ENCODE results near the gene CDH2. TPM values are rescaled to one million over a fixed set of nuclear protein-coding genes. Genes with fewer than 3 reads are reported as not detected.

Gene CDH2
- total and polyA plus RNA-seq, 7 donors, result 0.04 to 4.8 (median 0.52) TPM

DNA sequence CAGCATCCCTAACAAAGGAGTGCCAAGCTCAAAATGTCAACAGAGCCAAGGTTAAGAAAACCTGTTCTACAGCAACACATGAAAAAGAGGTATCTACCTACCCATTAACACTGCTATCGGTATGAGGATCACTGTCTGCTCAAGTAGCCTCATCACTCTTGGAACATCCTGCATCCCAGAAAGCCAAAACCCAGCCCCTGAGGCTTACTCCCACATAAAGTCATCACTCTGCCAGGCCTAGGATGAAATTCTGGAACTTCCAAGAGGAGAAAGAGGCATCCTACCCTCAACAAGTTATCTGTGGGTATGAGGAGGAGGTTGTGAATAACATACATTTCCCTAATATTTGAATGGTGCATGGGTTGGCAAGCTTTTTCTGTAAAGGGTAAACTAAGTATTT, 25.5 kb downstream of the CDH2 start:
- 83 to 94% (median 85%) methylated on average over 1 of the region's 1 CpG for WGBS, 3 donors
- no peak for DNase-seq
- H3K27me3 ChIP-seq (ENCODE audit: insufficient read depth in 3 of 3, low read length in 2 of 3), result peaks cover 0 to 3% (median 3%) of the 10 kb centered on the region in 3 donors
- H3K4me1 ChIP-seq, result no peaks in the 10 kb centered on the region
- no peak overlapping the region for H3K27ac ChIP-seq
- no peak for ATAC-seq
- H3K36me3 ChIP-seq (ENCODE audit: insufficient read depth in 1 of 2, low read depth in 1 of 2), result no peaks in the 10 kb centered on the region
- TF ChIP-seq, protein P1, sequence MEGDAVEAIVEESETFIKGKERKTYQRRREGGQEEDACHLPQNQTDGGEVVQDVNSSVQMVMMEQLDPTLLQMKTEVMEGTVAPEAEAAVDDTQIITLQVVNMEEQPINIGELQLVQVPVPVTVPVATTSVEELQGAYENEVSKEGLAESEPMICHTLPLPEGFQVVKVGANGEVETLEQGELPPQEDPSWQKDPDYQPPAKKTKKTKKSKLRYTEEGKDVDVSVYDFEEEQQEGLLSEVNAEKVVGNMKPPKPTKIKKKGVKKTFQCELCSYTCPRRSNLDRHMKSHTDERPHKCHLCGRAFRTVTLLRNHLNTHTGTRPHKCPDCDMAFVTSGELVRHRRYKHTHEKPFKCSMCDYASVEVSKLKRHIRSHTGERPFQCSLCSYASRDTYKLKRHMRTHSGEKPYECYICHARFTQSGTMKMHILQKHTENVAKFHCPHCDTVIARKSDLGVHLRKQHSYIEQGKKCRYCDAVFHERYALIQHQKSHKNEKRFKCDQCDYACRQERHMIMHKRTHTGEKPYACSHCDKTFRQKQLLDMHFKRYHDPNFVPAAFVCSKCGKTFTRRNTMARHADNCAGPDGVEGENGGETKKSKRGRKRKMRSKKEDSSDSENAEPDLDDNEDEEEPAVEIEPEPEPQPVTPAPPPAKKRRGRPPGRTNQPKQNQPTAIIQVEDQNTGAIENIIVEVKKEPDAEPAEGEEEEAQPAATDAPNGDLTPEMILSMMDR (IDR thresholded peaks at IDR 0.05), result no peak
- intact Hi-C loops (cut with DNase I), result no loop called here
- H3K4me3 ChIP-seq, result no peak overlapping the region
- no peaks in the 10 kb centered on the region for H3K9me3 ChIP-seq

DNA sequence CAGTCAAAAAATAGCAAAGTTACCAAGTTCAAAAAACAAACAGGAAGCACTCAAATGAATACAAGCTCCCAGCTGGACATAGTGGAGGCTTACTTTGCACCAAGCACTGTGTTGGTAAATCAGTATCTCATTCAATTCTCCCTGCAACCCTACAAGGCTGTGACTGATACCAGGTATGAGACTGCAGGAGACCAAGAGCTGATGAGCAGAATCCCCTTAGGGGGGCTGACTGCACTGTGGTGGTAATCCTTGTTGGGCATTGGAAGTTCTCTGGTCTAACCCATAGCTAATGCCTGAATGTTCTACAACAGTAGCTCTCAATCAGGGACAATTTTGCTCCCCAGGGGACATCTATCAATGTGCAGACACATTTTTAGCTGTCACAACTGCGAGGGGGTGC, 26.0 kb downstream of the CDH2 start:
- Histone ChIP-seq H3K27me3 (ENCODE audit: insufficient read depth in 3 of 3, low read length in 2 of 3) (peaks cover 0 to 3% (median 3%) of the 10 kb centered on the region in 3 donors), H3K4me1 (no peaks in the 10 kb centered on the region), H3K4me3 (no peak overlapping the region), H3K27ac (no peak overlapping the region), H3K9me3 (no peaks in the 10 kb centered on the region), H3K36me3 (ENCODE audit: insufficient read depth in 1 of 2, low read depth in 1 of 2) (no peaks in the 10 kb centered on the region)
- intact Hi-C loops (cut with DNase I), result no loop called here
- DNase-seq, result no peak
- ATAC-seq, result no peak
- TF ChIP-seq, protein P1 (IDR thresholded peaks at IDR 0.05), result no peak
- 56 to 67% (median 67%) methylated on average over 1 of the region's 1 CpG for WGBS, 3 donors

DNA sequence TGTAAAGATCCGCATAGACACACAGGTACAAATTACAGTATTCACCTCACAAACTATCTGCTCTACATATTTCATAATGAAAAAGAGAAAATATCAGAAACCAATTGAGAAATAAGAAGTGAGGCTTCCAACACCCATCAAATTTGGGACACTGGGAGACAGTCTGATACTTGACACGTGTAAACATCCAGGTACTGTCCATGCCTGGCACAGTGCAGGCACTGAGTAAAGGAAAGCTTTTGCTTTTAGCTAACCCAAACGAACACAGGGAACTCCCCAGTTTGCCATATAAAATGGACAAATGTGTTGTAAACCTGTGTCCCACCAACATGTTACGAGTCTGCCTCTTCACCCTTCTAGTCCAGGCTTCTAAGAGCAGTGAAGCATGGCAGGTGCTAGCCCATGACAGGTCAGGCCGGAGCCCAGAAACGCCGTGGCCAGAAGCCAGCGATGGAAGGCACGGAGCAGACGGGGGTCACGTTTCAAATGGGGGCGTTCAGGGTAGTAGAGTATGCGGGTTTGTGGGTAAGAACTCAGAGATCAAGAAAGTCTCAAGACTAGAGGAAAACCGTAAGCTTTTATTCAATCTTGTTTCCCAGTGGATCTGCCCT, 27.0 kb downstream of the CDH2 start:
- Histone ChIP-seq H3K27me3 (ENCODE audit: insufficient read depth in 3 of 3, low read length in 2 of 3) (peaks cover 0 to 3% (median 3%) of the 10 kb centered on the region in 3 donors), H3K27ac (no peak overlapping the region), H3K9me3 (no peaks in the 10 kb centered on the region), H3K4me3 (no peak overlapping the region), H3K36me3 (ENCODE audit: insufficient read depth in 1 of 2, low read depth in 1 of 2) (no peaks in the 10 kb centered on the region), H3K4me1 (no peaks in the 10 kb centered on the region)
- 44 to 55% (median 54%) methylated on average over 14 of the region's 14 CpGs for WGBS, 3 donors
- TF ChIP-seq, protein P1 (IDR thresholded peaks at IDR 0.05), result no peak
- no peak for DNase-seq
- ATAC-seq, result no peak
- intact Hi-C loops (cut with DNase I), result no loop called here

DNA sequence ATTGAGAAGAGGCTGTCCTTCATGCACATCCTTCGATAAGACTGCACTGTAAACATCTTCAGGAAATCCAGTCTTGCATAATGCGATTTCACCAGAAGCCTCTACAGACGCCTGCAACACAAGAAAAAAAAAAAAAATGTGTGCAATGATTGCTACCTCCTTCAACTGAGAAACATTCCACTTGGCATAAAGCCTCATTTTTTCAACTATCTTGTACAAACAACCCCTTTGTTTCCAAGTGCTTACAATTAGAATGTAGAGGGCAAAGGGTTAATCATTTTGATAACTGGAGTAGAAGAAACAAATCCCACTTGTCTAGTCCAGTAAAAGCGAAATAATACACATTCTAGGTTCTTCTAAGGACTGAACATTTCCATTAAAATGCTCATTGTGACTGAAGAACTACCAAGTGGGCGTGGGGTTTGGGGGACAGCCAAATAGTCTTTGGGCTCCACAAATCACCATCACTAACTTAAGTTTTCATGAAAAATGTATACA, 29.2 kb downstream of the CDH2 start:
- peaks cover 0 to 3% (median 0%) of the 10 kb centered on the region in 3 donors for H3K27me3 ChIP-seq (ENCODE audit: insufficient read depth in 3 of 3, low read length in 2 of 3)
- H3K27ac ChIP-seq, result no peak overlapping the region
- H3K4me1 ChIP-seq, result no peaks in the 10 kb centered on the region
- H3K36me3 ChIP-seq (ENCODE audit: insufficient read depth in 1 of 2, low read depth in 1 of 2), result no peaks in the 10 kb centered on the region
- WGBS, 3 donors, result 48 to 59% (median 55%) methylated on average over 5 of the region's 5 CpGs
- H3K9me3 ChIP-seq, result no peaks in the 10 kb centered on the region
- no peak overlapping the region for H3K4me3 ChIP-seq
- TF ChIP-seq, protein P1 (IDR thresholded peaks at IDR 0.05), result no peak
- intact Hi-C loops (cut with DNase I), result no loop called here
- DNase-seq (no peak), ATAC-seq (no peak)

DNA sequence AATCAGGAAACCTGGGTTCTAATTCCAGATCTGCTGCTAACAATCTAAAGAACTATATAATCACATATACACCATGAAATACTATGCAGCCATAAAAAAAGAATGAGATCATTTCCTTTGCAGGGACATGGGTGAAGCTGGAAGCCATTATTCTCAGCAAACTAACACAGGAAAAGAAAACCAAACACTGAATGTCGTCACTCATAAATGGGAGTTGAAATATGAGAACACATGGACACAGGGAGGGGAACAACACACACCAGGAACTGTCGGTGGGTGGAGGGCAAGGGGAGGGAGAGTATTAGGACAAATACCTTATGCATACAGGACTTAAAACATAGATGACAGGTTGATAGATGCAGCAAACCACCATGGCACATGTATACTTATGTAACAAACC, 33.2 kb downstream of the CDH2 start:
- Histone ChIP-seq H3K9me3 (no peaks in the 10 kb centered on the region), H3K36me3 (ENCODE audit: insufficient read depth in 1 of 2, low read depth in 1 of 2) (no peaks in the 10 kb centered on the region), H3K4me1 (no peaks in the 10 kb centered on the region), H3K4me3 (no peak overlapping the region), H3K27ac (no peak overlapping the region), H3K27me3 (ENCODE audit: insufficient read depth in 3 of 3, low read length in 2 of 3) (peaks cover 0 to 3% (median 0%) of the 10 kb centered on the region in 3 donors)
- intact Hi-C loops (cut with DNase I), result no loop called here
- 27 to 31% (median 29%) methylated on average over 2 of the region's 2 CpGs for WGBS, 3 donors
- no peak for DNase-seq
- no peak for ATAC-seq
- TF ChIP-seq, protein P1 (IDR thresholded peaks at IDR 0.05), result no peak
